T1000 (cell line): ENCODE results near the gene HDAC2.

ENCODE experiments used
- DNase-seq: peaks from one replicate; lab custom pipeline; 2025; ENCODE audit warnings: mixed read lengths; lab: John Stamatoyannopoulos, UW

Gene HDAC2

DNA sequence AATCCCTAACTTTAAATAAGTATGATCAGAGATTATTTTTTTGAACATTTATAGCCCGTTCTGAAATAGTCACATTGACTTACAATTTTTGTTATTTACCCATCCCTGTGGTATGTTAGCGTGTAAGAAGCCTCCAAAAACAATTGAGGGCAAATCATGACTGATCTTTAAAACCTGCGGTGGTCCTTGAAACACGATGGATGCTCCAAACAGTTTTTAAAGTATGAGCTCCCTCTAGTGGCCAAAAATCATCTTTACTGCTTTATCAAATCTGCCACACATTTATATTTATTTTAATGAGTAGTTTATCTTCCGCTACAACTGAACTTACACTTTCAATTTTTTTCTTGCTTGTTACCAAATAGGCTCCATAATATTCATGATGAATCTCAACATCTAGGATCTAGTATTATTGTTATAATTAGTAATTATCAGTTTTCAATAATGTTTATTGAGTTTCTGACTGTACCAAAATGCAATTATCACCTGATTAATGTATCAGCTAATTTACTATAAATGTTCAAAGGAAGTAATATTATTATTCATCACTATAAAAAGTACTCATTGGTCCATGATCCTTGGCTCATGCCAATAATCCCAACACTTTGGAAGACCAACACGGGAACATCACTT, 61.6 kb downstream of the HDAC2 start:
- no peak for DNase-seq

GRCh38 chr6:113908801-113909200, 62.1 kb downstream of the HDAC2 start:
- no peak for DNase-seq

DNA sequence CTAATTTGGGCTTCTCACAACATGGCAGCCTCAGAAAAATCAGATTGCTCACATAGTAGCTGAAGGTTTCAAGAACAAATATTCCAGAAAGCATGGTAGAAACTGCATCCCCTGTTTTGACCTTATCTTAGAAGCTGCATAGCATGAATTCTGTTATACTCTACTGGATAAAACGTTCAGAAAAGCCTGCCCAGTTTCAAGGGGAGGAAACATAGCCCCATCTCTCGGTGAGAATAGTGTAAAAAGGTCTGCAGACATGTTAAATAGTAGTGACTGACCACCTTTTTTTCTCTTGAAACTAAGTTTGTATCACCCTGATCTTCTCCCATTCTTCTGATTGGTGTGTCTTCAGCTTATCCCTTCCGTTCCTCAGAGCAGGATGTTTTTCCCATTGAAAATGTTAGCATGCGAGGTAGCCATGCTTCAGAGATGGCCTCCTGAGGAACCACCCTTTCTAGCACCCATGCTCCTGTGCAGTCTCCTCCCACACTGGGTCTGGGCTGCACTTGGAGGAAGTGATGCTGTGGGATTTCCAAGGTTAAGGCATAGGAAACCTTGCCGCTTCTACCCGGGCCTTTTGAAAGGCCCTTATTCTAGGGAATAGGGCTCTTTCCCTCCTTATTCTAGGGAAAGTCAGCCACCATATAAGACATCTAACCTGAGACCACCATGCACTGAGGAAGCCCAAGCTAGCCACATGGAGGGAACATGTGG, 63.7 kb downstream of the HDAC2 start:
- no peak for DNase-seq

- no peak for DNase-seq
Observed at GRCh38 chr6:113903666-113904330, 67.2 kb downstream of the HDAC2 start.

DNA sequence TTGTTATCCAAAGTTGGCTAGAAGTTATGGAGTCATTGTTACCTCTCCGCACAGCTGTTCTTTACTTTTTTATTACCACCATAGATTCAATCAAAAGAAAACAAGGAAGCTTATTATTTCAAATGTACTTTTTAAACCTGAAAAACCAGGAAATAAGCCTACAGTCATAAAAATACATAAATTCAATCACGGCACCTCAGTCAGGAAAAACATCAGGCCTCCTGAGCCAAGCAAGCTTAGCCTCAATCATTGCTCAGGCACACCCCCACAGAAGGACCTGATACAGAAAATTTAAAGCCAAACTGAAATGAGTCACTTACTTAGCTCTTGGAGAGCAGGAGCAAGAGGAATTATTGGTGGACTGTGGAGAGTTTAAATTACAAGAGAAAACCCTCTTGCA, 69.5 kb downstream of the HDAC2 start:
- no peak for DNase-seq

DNA sequence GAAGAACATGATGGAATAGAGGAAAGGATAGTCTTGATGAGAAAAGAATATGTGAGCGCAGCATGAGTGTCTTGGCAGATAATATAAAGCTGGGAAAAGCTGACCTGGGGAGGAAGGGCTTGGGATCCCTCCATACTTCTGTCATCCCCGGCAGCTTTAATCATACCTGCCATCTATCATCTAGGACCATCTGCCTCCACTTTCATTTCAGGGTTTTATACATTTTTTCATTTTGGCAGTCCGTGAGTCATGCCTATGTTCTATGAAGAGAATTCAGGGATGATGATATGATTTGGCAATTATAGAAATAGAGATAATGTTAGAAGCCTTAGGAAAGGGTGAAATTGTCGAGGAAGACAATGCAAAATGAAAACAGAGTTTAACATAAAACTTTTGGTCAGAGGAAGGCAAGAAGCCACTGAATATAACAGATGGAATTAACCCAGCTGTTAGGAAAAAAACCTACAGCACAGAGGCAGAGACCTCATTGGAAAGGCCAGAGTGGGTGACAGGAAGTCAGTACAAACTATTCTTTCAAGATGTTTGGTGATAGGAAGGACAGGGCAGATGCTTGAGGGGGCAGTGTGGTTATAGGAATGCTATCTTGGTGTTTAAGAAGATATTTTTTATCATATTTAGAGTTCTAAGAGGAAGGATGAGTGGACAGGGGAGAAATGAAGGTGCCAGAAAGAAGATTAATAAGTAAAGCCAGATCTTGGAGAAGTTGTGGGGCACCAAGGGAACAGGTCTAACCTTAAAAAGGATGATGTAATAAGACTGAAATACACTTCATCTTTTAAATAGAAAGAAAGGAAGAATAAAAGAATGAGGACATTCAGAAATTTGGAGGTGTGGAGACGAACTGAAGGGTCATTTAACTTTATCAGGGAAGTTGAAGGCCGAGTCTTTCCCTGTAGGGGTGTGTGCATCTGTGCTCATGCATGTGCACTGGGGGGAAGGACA, 76.0 kb downstream of the HDAC2 start:
- no peak for DNase-seq

DNA sequence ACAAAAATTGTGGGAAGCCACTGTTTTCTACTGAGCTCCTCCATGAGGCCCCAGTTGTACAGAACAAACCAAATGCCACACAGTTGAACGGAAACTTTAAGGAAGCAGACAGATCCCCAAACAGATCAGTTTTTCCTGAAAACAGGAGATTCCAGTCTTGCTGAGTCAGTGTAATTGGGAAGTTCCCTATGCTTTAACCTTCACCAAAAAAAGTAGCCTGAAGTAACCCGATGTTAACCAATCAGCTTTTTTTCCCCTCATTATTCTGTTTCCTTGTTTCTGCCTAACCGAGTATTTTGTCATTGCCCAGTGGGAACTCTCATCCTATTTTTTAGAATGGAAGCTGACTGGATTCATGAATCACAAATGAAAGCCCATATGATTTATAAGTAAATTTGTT, 77.1 kb downstream of the HDAC2 start:
- no peak for DNase-seq

GRCh38 chr6:113893451-113893850, 77.5 kb downstream of the HDAC2 start:
- DNase-seq, result no peak

GRCh38 chr6:113888956-113889630, 81.9 kb downstream of the HDAC2 start:
- no peak for DNase-seq

DNA sequence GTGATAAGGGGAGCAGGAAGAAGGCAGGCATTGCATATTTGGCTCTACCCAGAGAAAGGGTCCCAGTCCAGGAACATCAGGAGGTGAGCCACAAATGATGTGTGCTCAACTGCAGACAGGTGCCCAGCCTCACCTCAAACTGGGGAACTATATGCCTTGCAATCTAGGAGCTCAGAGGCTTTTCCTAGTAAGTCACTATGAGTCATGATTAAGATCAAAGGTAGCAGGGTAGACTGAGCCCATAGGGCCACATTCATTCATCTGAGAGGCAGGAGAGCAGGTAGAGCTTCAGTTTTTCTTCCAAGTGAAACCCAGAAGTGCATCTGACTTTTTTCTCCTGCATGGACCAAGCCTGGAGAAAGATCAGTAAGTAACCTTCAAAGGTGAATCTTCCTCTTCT, 82.5 kb downstream of the HDAC2 start:
- no peak for DNase-seq

DNA sequence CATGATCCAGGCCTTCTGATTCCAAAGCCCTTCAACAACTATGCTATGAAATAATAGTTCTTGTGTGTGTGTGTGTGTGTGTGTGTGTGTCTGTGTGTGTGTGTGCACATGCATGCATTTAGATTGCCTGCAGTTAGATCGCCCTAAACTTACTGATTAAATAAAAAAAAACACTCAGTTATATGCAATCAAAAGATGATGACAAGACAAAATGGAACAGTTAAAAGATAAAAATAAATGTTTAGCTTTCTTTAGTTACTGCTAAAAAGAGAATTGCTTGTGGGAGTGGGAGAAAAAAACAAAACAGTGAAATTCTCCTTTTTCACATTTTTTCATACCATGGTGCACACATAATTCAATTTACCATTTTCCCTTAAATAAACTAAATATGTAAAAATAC, 84.4 kb downstream of the HDAC2 start:
- DNase-seq, result no peak

DNA sequence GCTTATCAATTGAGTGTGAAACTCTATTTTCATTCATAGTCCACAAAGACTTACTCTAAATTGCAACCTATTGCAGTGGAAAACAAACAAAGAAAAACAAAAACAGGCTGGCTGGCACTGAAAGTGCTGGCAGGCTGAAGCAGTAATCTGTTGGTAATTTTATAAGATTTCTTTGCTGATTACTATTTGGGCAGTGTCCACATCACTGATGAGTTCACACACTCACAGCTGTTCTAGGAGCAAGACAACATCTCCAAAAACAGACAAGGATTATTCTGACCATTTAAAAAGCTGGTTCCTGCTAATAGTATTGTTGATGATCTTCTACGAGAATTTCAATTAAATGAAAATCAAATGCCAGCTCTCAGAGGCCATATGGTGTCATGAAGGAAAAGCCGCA, 86.9 kb downstream of the HDAC2 start:
- no peak for DNase-seq
